GM19035 (cell line): ENCODE data around the gene DUSP6.

Source experiments
- ATAC-seq: cut with Tn5 transposase; IDR thresholded peaks from one replicate; pipeline ENCODE4 v1.9.1; 2021; ENCODE audit not compliant: unreplicated experiment

Gene DUSP6

DNA sequence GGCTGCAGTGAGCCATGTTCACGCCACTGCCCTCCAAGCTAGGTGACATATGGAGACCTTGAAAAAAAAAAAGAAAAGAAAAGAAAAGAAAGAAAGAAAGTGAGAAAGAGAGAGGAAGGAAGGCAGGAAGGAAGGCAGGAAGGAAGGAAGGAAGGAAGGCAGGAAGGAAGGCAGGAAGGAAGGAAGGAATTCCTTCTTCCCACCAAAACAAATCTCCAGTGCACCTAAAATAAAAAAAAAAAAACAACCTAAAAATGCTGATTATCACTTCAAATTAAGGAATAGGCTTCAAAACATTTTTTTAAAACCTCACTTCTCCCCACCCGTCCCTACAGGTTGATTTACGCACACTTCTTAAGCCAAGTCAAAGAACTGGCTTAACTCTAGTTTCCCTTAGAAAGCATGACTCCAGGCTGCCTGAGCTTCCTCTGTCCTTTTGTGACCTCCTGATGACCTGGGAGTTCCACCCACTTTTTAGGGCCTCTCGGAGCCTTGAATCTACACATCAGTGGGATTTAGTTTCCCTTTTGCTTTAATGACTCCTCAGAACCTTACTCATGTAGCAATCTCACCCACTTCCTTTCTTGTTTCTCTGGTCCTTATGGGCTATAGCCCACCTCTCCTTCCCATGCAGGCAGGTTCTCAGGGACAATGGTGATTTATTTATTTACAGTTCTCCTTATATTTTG is 18.6 kb downstream of the DUSP6 start:
- no peak for ATAC-seq

DNA sequence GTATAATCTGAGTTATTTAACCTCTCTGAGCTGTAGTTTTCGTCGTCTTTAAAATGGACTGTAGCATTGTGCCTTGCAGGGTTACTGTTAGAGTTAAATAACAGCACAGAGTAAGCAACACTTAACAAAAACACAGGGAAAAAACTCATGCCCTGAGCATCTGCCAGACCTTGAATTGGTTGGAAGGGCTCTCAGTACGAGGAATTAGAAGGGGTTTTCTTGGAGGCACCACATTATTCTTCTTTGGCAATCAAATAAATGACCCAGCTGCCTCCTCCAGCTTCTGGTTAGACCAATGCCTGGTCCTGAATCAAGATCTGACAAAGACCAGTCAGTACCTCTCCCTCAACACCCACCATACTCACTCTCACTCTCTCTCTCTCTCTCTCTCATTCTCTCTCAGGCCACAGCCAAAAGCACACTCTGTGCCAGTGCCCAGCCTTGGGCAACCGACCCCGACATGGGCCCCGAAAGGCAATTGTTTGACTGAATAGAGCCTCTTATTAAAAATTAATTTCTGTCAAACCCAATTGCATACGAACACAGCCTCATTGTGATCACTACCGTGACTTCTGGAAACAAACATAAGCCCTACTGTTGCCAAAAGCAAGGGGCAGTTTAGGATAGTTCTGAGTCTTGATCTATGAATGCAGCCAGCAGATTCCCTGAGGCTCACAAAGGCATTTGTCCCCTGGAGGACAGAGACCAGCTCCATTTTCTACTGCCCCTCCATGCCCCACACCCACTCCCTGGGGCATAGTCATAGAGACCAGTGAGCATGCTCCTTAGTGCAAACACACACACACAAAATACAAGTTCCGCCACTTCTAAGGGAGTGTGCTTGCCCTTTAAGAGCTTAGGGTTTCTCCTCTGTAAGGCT is 23.9 kb downstream of the DUSP6 start:
- ATAC-seq, result no peak

DNA sequence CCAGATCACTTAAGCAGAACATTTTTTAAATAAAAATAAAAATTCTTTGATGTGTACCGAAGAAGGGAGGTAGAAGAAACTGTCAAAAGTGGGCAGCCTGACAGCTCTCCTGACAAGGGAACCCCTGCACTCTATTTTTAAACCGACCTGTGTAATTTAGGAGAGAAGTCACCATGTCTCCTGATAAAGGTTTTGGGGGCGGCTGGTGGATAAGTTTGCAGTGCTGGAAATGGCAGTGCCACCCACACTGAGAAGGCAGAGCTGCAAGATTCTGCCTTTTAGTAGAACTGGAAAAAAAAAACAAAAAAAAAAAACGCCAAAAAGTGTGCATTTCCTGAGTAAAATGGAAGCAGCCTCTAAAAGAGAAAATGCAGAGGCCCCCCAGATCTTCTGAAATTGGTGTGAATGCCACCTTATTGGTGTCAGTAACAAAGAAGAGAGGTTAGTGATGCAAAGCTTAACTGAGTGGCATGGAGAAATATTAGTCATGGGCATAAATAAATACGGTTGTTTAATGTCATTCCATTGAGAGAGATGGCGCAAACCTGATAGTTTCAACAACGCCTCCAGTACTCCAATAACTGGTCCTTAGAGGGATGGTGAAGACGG is 24.7 kb downstream of the DUSP6 start:
- ATAC-seq, result no peak

DNA sequence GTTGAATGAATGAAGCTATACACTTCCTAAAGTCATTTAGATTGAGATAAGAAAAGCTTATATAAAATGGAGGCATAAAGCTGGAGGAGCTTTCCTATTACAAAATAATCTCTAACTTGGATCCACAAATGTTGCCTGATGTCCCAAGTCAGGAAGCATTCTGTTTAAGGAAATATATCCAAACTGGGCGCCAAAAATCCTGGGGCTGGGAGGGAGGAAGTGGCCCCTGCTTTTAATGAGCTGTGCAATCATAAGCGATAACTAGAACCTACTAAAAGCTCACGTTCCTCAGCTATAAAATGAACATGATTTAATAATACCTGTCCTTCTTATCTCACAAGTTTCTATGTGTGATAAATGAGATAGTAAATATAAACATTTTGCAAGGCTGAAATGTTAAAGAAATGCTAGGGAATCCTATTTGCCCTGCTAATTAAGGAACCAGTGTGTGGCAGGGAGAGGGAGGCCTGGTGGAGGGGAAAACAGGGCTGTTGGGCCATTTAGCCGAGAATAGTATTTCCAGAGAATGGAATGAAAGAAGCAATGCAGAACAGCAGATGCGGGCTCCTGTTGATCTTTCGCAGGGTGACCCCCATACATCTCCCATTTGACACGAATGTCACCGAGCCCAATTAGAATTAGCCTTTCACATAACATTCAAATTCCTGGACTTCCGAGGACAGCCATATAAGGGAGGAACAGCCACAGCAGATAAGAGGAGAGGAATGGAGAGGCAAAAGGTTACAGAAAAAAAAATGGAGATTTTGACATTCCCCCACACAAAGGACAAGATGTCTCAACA is 25.9 kb downstream of the DUSP6 start:
- ATAC-seq, result no peak

DNA sequence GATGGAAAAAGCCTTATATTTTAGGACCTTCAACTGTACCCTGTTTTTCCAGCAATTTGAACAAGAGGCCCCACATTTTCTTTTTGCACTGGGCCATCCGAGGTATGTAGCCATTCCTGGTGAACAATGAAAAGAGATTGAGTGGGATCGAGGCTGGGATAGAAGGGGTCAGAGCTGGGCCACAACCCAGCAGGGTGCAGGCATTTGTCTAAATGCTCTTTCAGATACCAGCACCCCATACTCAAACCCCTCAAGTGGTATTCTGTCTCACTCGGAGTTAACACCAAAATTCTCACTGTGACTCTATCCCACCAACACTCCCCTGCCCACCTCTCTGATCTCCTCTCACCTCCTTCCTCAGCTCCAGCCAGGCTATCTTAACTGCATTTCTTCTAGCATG is 26.8 kb downstream of the DUSP6 start:
- no peak for ATAC-seq

DNA sequence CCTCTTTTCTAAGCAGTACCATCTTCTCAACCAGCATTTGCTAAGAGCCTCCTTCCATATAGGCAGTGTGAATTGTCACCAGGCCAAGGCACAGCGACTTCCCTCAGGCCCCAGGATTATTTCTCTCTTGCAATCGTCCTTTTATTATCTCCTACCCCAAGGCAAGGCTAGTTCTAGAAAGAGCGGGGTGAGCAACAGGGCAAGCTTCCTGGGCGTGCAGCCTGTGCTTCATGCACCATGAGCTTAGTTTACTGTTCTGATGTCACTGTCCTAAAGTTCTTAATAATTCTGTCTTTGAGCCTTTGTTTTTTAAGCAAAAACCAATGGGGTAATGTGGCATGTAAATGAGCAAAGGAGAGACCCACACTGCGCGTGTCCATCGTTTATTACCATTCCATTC is 27.9 kb downstream of the DUSP6 start:
- no peak for ATAC-seq

DNA sequence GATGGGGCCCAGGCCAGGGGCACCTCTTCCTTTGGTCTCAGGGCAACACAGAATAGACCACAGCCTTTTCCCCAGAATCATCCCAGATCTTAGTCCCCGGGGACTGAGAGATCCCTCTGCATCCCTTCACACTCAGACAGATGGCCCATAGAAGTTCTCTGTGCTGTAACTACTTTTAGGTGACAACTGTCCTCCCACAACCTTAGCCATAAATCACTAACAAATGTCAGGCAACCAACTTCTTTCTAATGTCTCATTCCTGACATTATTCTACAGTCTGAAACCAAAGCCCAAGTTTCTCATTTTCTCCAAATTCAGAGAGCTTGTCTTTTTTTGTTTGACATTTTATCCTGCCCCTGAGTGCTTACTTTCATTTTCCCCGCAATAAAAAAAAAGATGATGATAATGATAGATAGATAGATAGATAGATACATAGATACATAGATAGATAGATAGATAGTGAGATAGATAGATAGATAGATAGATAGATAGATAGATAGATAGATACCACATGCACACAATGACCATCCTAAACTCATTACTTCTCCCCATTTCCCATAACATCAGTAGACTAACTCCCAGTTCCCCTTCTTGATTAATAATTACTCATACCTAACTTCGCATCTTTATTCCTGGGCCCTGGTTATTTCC is 28.6 kb downstream of the DUSP6 start:
- ATAC-seq, result no peak

DNA sequence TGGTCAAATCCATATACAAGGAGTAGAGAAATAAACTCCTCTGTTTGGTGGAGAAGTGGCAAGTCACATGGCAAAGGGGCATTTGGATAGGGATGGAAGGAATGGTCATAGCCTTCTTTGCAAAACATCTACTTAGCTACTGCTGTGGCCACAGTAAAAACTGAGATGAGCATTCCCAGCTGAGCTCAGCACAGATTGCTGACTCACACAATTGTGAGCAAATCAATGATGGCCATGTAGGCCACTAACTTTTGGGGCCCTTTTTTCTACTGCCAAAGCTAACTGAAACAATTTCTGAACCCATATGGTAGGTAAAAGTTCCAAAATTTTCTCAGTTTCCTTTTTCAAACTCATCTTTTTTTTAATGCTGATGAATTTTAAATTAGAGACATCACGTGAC is 31.6 kb downstream of the DUSP6 start:
- ATAC-seq, result no peak

DNA sequence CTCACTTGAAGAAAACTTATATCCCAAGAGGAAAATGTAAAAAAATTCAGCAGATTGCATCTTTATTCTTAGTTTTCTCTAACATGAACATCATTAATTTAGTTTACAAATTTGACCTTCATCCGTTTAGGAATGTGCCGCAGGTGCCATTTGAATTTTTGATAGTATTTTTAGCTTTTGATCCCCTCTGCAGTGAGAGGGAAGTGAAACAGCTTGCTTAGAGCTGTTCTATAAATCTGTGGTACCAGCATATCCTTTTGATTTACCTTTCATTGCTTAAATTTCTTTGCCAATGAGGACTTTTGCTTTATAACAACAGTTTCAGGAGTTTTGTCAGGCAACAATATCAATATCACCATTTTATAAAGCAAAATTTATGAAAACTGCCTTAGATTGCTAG is 32.7 kb downstream of the DUSP6 start:
- ATAC-seq, result no peak

DNA sequence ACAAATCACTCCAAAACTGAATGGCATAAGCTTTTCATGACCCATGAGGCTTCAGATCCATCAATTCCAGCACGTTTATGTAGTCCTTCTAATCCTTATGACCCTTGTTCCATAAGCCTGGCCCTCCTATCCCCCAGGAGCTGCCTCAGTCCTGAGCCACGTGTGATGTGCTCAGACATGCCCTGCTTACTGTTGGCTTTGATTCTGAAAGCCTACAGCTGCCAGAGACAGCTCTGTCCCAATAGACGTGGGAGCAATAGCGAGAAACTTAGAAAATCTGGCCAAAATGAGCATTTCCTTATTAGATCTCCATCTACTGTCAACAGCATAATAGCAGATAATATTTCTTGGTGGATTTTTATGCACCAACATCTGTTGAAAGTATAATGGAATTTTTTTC is 33.2 kb downstream of the DUSP6 start:
- ATAC-seq, result no peak

DNA sequence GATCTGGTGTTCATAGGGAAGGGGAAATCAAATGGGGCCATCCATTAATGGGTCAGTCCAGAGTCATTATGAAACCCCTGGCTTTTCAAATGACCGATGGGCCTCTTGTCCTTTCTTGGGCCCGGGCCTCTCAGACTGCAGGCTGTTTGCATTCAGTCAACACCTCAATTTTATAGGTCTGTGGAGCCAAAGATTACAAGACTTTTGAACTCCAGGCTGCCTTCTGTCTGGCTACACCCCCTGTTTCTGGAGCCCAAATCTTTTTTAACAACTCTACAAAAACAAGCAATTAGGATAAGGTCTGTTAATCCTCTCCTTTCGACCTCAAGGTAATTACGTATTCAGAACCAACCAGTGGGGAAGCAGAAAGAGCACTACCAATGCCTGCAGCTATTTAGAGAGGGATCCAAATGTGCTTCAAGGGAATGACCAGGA is 35.6 kb downstream of the DUSP6 start:
- ATAC-seq, result no peak

DNA sequence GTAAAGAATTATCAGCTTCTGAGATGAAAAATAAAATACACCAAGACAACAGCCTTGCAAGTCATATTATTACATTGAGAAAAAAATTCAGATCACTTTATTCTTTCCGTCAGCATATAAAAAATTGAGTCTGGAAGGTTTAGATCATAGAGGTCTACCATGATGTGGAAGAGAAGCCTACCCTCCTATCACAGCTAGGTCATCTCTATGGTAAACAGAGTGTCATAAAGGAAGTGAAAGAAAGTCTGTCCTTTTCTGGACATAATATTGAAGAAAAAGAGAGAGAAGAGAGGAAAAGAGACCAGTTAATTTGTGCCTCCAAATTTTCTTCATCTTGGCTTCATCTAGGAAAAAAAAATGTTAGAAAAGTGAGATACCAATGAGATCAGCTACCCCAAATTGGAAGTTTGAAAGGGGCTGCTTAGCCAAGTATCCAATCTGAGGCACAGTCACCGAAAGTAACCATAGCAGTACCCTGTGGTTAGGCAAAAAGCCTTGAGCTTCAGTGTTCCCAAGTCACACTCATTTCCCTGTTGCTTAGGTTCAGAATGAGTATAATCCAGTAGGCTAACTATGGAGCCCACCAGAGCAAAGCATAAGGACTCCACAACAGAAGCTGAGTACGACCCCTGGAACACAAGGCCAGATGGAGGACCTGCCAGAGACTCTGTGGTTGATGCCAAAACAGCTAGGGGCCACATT is 38.1 kb downstream of the DUSP6 start:
- ATAC-seq, result no peak

DNA sequence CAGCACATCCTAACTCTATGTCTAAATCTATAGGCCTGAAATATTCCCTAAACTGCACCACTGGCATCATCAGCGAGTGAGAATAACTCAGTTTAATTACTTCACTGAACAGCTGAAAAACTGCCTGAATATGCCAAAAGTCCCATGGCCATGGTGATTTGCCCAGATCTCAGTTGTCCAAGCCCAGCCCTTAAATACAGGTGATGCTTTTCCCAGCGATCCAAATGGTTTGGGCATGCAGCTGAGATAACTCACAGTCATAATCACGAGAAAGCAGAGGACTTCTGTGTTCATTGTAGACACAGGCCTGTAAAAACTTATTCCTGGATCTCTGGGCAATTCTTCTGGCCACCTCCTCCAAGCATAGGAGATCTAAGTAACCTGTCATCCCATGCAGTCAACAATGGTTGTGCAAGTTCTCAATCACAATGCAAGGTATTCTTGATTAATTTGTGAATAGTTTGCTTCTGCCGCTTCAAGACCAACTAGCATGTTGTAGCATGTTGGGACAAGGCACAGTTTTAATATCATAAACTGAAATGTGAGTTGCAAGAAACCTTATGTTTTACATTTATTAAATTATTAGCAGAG is 40.5 kb downstream of the DUSP6 start:
- no peak for ATAC-seq

DNA sequence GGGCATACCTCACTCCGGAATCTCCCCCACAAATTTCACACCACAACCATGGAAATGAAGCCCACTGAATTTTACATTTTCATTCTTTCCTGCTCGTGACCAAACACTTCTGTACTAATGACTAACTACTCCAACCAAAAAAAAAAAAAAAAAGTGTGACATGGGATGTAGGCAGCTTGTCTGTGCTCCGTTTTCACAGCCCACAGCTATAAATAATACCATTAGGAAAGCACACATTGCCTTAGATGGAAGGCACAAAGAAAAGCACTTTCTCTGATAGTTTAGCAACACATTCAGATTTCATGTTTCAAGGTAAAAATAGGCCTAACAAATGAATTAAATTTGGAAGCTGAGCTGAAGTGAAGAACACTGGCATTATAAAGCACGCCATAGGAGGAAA is 42.5 kb downstream of the DUSP6 start:
- ATAC-seq, result no peak

DNA sequence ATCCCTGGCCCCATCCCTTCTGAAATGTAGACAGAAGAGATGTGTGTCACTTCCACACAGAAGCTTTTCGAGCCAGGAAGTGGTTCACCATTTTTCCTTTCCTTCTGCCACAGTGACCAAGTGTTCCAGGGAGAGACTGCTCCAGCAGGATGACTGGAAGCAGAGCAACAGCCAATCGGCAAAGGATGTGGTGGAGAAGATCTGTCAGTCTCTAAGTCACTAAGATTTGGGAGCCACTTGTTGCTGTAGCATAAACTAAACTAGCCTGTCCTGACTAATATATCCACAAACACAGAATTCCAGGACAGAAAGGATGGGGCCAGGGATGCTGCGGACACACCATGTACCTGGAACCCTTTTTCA is 42.9 kb downstream of the DUSP6 start:
- ATAC-seq, result no peak

DNA sequence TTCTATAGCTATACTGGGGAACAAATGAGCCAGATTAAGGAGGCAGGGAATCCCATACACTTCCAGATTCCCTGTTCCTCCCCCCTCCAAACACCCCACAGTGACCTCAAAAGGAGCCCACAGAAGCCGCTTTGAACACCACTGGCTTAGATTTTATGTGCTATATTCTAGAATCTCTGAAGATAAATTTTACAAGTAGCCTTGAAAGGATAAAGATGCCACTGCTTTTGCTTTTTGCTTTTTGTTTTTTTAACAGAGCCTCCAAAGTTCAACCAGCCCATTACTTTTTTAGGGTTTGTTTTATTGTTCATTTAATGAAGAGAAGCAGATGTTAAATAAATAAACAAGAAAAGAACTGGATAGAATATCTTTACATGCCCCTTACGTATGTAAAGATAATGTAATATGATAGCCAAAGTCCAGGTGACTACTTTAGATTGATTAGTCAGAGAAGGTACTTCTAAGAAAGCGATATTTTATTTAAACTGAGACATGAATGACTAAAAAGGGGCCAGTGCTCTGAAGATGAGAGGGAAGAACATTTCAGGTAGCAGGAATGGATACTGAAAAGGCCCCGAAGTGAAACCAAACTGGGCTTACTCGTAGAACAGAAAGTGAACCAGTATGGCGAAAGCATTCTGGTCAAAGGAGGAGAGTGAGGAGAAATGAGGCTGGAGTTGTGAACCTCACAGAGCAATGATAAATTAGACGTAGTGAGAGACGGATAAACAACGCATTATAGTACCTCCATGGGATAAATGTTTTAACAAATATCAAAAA is 44.6 kb downstream of the DUSP6 start:
- no peak for ATAC-seq

DNA sequence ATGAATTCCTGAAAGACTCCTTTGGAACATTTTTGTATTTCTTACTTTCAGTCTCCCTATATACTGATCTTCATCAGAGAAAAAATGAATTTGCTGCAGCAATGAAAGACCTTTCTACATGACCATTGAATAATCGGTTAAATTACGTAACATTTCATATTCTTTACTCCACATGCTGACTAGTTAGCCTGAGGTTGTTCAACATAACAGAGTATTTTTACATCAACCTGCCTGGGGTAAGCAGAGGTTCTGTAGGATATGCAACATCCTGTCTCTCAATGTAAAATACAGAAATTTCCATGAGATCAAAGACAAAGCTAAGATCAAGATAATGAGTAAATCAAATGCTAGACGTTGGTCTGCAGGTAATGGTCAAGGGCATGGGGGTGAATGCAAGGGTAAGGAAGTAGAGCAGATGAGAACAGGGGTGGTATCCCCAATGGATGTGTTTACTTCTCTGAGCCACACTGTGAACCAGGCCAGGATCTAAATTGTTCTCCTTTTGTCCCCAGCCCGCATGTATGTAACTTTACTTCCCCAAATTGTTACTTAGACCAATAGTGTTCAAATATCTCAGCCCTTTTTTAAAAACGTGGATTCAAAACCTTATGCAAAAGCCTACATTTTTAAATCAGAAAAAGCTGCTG is 45.4 kb downstream of the DUSP6 start:
- no peak for ATAC-seq

DNA sequence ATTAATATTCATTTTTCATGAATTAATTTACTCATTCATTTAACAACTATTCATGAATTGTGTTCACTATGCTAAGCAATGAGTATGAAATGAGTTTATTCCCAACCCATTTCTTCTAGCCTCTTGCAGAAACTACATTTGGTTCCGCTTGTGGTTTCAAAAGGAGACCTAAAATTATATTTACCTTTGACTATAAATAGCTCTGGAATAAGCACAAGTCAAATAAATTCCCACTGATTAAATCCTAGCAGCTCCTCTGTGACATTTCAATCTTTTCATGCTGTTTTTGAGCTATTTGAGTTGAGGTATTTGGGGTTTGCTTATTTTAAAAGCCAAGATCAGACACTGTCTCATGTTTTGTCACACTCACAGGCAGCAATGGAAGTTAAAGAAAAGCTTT is 46.9 kb downstream of the DUSP6 start:
- no peak for ATAC-seq

DNA sequence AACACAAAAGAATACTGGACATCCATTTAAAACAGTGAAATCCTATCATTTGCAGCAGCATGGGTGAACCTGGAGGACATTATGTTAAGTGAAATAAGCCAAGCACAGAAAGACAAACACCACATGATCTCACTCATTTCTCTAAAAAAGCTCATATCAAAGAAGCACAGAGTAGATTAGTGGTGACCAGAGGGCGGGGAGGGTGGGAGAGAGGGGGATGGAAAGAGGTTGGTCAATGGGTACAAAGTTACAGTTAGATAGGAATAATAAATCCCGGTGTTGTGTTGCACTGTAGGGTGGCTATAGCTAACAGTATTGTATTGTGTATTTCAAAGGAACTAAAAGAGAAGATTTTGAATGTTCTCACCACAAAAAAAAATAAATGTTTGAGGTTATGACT is 52.4 kb downstream of the DUSP6 start:
- ATAC-seq, result no peak
